K562 (cell line): ENCODE measurements around the gene MAGEC1. TPM values are rescaled to one million over a fixed set of nuclear protein-coding genes. Genes with fewer than 3 reads are reported as not detected.

Experiments used
- ATAC-seq: fragments of 200-7000 bp; cut with Tn5 transposase; 3 replicates; pipeline ENCODE4 v1.9.1; 2020; ENCODE audit warnings: moderate library complexity
- BruUV-seq: library from RNA; stranded (reverse); fragments of 400-500 nt; replicated peaks from 2 replicates; lab custom pipeline; 2021; lab: Mats Ljungman, UMichigan
- CTCF ChIA-PET: fragments of 300-600 bp; formaldehyde crosslinking; extraction: SDS; loops from one replicate; lab custom pipeline; 2021; ENCODE audit warnings: low intra/inter-chr PET ratio; lab: Yijun Ruan, JAX
- POLR2A ChIA-PET: fragments of 300-600, 350-650 bp; sonication (Branson Sonifier 250); formaldehyde crosslinking; extraction: SDS; loops from one replicate; lab custom pipeline; 2021; ENCODE audit warnings: antibody characterized with exemption, inconsistent platforms; lab: Yijun Ruan, JAX
- DNase-seq, 4 experiments: peaks; one replicate each; pipeline versions ENCODE4 v3.0.0 to v3.0.0-alpha.2; 2011 to 2018; ENCODE audit warnings: low spot score in 3 of 4, mixed read lengths in 3 of 4; ENCODE audit errors: extremely low read depth in 1 of 4
- FAIRE-seq: peaks from 2 replicates; lab custom pipeline; 2011; peaks lifted over from hg19 to GRCh38; lab: Jason Lieb, UNC
- H2AFZ ChIP-seq: 2 replicates; pipeline ENCODE4 v1.6.0; 2011; ENCODE audit warnings: low read depth, low read length, control low read depth, inconsistent platforms
- H3K27ac ChIP-seq: fragments of 200-600 bp; 3 replicates; pipeline ENCODE4 v1.8.0; 2011; ENCODE audit warnings: low read depth, mild to moderate bottlenecking, control low read depth, inconsistent platforms, low read length, moderate library complexity, mixed read lengths; ENCODE audit errors: extremely low read depth
- H3K27me3 ChIP-seq, 2 experiments: fragments of 300-600 bp in 1 of 2; 2 replicates in 1 of 2; 3 replicates in 1 of 2; pipeline versions ENCODE4 v1.6.0 to v1.8.0; 2011; ENCODE audit warnings: inconsistent platforms in 2 of 2, low read length in 2 of 2, mild to moderate bottlenecking in 1 of 2, mixed read lengths in 1 of 2, moderate library complexity in 1 of 2; ENCODE audit not compliant: control insufficient read depth in 2 of 2, insufficient read depth in 2 of 2
- H3K36me3 ChIP-seq: fragments of 300-600 bp; 3 replicates; pipeline ENCODE4 v1.8.0; 2011; ENCODE audit warnings: mild to moderate bottlenecking, low read length, inconsistent platforms; ENCODE audit not compliant: control insufficient read depth, insufficient read depth
- H3K4me1 ChIP-seq, 2 experiments: fragments of 200-600 bp in 1 of 2; replicated peaks in 1 of 2; 2 replicates in 1 of 2; 3 replicates in 1 of 2; pipeline versions ENCODE4 v1.5.1 to v1.8.0; 2011; ENCODE audit warnings: inconsistent platforms in 2 of 2, low read length in 2 of 2, mild to moderate bottlenecking in 1 of 2, mixed read lengths in 1 of 2, moderate library complexity in 1 of 2; ENCODE audit not compliant: control insufficient read depth in 2 of 2, insufficient read depth in 2 of 2
- H3K4me2 ChIP-seq: 2 replicates; pipeline ENCODE4 v1.6.1; 2011; ENCODE audit warnings: low read length, control low read depth, inconsistent platforms, mixed read lengths; ENCODE audit not compliant: insufficient read depth
- H3K4me3 ChIP-seq: fragments of 200-600 bp; sonication (generic), shearing (Covaris generic); 2 replicates; pipeline ENCODE4 v1.5.1; 2016; ENCODE audit warnings: control low read depth, inconsistent platforms
- H3K79me2 ChIP-seq: fragments of 200-600 bp; 3 replicates; pipeline ENCODE4 v1.8.0; 2011; ENCODE audit warnings: low read length, inconsistent platforms; ENCODE audit not compliant: control insufficient read depth, insufficient read depth
- H3K9ac ChIP-seq, 2 experiments: 2 replicates each; pipeline versions ENCODE4 v1.6.0 to v1.6.1; 2011; ENCODE audit warnings: low read depth in 2 of 2, low read length in 2 of 2, control low read depth in 1 of 2, inconsistent platforms in 1 of 2, mild to moderate bottlenecking in 1 of 2, mixed read lengths in 1 of 2; ENCODE audit not compliant: insufficient read depth in 1 of 2
- H3K9me1 ChIP-seq: one replicate; pipeline ENCODE4 v1.6.0; 2011; ENCODE audit warnings: inconsistent platforms, mild to moderate bottlenecking, low read length, moderate library complexity; ENCODE audit not compliant: control insufficient read depth, insufficient read depth
- H3K9me3 ChIP-seq: replicated peaks from 2 replicates; pipeline ENCODE4 v1.5.1; 2011; ENCODE audit warnings: low read depth, low read length, inconsistent platforms; ENCODE audit not compliant: control insufficient read depth, insufficient read depth
- H4K20me1 ChIP-seq: replicated peaks from 2 replicates; pipeline ENCODE4 v1.6.1; 2011; ENCODE audit warnings: low read length, inconsistent platforms, mixed read lengths; ENCODE audit not compliant: control insufficient read depth, insufficient read depth
- CHD4 ChIP-seq: fragments of 200-600 bp; sonication (generic); IDR thresholded peaks from 3 replicates; pipeline ENCODE4 v1.6.1; 2012; ENCODE audit warnings: low read depth, mild to moderate bottlenecking, mixed read lengths, low read length, inconsistent platforms; ENCODE audit not compliant: insufficient read depth, insufficient replicate concordance, poor library complexity, severe bottlenecking
- CTCF ChIP-seq, 3 experiments: IDR thresholded peaks in 2 of 3; conservative IDR thresholded peaks in 1 of 3; 2 replicates each; pipeline ENCODE4 v1.5.1; 2011 to 2012; ENCODE audit warnings: low read length in 3 of 3, mild to moderate bottlenecking in 3 of 3, control low read depth in 2 of 3, improper control_type of control experiment in 1 of 3, inconsistent platforms in 1 of 3, low read depth in 1 of 3, mixed read lengths in 1 of 3, moderate library complexity in 1 of 3; ENCODE audit not compliant: insufficient read depth in 2 of 3
- FOXK2 ChIP-seq, 2 experiments: fragments of 450-650 bp; IDR thresholded peaks in 1 of 2; conservative IDR thresholded peaks in 1 of 2; 2 replicates each; pipeline ENCODE4 v1.6.1; 2016; ENCODE audit warnings: low read depth in 2 of 2, mild to moderate bottlenecking in 1 of 2
- KLF6 ChIP-seq: fragments of 250-450 bp; sonication (Bioruptor Pico); IDR thresholded peaks from 2 replicates; pipeline ENCODE4 v1.4.0; 2020; ENCODE audit warnings: mild to moderate bottlenecking, moderate library complexity, borderline replicate concordance
- MEIS2 ChIP-seq: fragments of 450-650 bp; IDR thresholded peaks from 2 replicates; pipeline ENCODE4 v1.6.1; 2014; ENCODE audit warnings: mild to moderate bottlenecking; ENCODE audit not compliant: partially characterized antibody
- PHB2 ChIP-seq: fragments of 450-650 bp; IDR thresholded peaks from 2 replicates; pipeline ENCODE4 v1.6.1; 2017; ENCODE audit warnings: low read depth
- SLC30A9 ChIP-seq: fragments of 250-450 bp; sonication (Bioruptor Pico); IDR thresholded peaks from 2 replicates; pipeline ENCODE4 v1.8.0; 2022; ENCODE audit warnings: mild to moderate bottlenecking, moderate library complexity
- ZC3H11A ChIP-seq: IDR thresholded peaks from 2 replicates; pipeline ENCODE4 v1.6.1; 2012; ENCODE audit warnings: low read depth, low read length, improper control_type of control experiment
- ZNF764 ChIP-seq: fragments of 250-450 bp; sonication (Bioruptor Pico); IDR thresholded peaks from 2 replicates; pipeline ENCODE4 v1.4.0; 2020; ENCODE audit warnings: low read depth, mild to moderate bottlenecking, moderate library complexity
- WGBS: fragments of 100-300 bp; shearing (Covaris generic); methylation state at CpG from one replicate; pipeline ENCODE4 v1.1.6; 2016; ENCODE audit warnings: low coverage, mixed read lengths; ENCODE audit not compliant: insufficient coverage; ENCODE audit errors: missing lambda C conversion rate; 5-methylcytosine and 5-hydroxymethylcytosine counted together
- in situ Hi-C: fragments of 300-500 bp; cut with MboI; formaldehyde crosslinking; loops from 4 replicates; pipeline ENCODE4 v1.15.0; 2018; ENCODE audit warnings: inconsistent platforms, mixed read lengths
- intact Hi-C: fragments of 100-400 bp; cut with micrococcal nuclease; formaldehyde crosslinking; loops from 2 replicates; pipeline ENCODE4 v1.14.2; 2022
- polyA plus RNA-seq, 8 experiments: library from polyadenylated mRNA; depleted of rRNA in 4 of 8; stranded (reverse) in 5 of 8; unstranded in 3 of 8; fragments of >200 nt; fragmentation: Nextera tagmentation in 2 of 8; fragmentation: Illumina TruSeq in 1 of 8; extraction: Ambion mirVana in 2 of 8; extraction: Trizol in 1 of 8; gene quantifications; 2 replicates each; pipeline versions ENCODE4 v1.2.1 to v1.2.3, GENCODE V29; 2011 to 2014; ENCODE audit warnings: inconsistent platforms in 1 of 8, missing spikeins in 1 of 8
- total RNA-seq, 7 experiments: library from RNA; depleted of rRNA in 6 of 7; stranded (reverse); fragments of >200 nt in 6 of 7; fragmentation: Illumina TruSeq in 2 of 7; extraction: Trizol in 2 of 7; gene quantifications; 2 replicates each; pipeline versions ENCODE4 v1.2.1 to v1.2.3, GENCODE V29; 2011 to 2021; ENCODE audit warnings: low replicate concordance in 1 of 7

Gene MAGEC1
- total and polyA plus RNA-seq, 9 of the 15 experiments (the other 6 are each of a cell fraction or from before 2014, with no cell fraction given) = 5.6 to 56.6 (median 21.4) TPM

- no peak overlapping the region for H3K9ac ChIP-seq
- H3K36me3 ChIP-seq = no peaks in the 10 kb centered on the region
- no peak overlapping the region for H3K27ac ChIP-seq
- ATAC-seq (no peak), DNase-seq (no peak), FAIRE-seq (no peak)
- CTCF ChIA-PET = no interaction called here
- H2AFZ ChIP-seq = no peak overlapping the region
- no peaks in the 10 kb centered on the region for H3K9me3 ChIP-seq
- no peaks in the 10 kb centered on the region for H3K9me1 ChIP-seq
- no peaks in the 10 kb centered on the region for H3K79me2 ChIP-seq
- WGBS = 5% methylated on average over 2 of the region's 2 CpGs
- intact Hi-C loops (no loop called here), in situ Hi-C loops (no loop called here)
- POLR2A ChIA-PET = no interaction called here
- TF ChIP-seq SLC30A9 (CRISPR knock-in tag) = no peak
- TF ChIP-seq CHD4 = no peak
- no peak for TF ChIP-seq ZC3H11A
- no peak for TF ChIP-seq PHB2
- no peak for TF ChIP-seq KLF6 (CRISPR knock-in tag)
- no peak for TF ChIP-seq FOXK2 (conservative IDR thresholded peaks at IDR 0.05 in 1 of 2, IDR thresholded peaks at IDR 0.05 in 1 of 2; ENCODE audit: low read depth in 2 of 2)
- TF ChIP-seq ZNF764 = no peak
- TF ChIP-seq MEIS2 = no peak
- TF ChIP-seq CTCF (IDR thresholded peaks at IDR 0.05 in 2 of 3, conservative IDR thresholded peaks at IDR 0.05 in 1 of 3; ENCODE audit: insufficient read depth in 2 of 3, low read depth in 1 of 3, low read length in 3 of 3) = no peak
- no peak overlapping the region for H3K4me2 ChIP-seq
- no TSS peak for BruUV-seq
- no peak overlapping the region for H3K4me3 ChIP-seq
- H4K20me1 ChIP-seq = no peaks in the 10 kb centered on the region
- H3K27me3 ChIP-seq = no peaks in the 10 kb centered on the region
- H3K4me1 ChIP-seq = no peaks in the 10 kb centered on the region
These were observed 37.5 kb downstream of the MAGEC1 start for GRCh38 chrX:141941234-141941633.
